Mucosa of rectum (tissue), 2 donors: ENCODE data around the gene COX7A2.

ENCODE experiments used
- H3K27ac ChIP-seq, 2 donors: one replicate each; pipeline ENCODE4 v1.7.0; 2013; ENCODE audit warnings: inconsistent platforms in 2 of 2, low read depth in 2 of 2, low read length in 2 of 2
- H3K27me3 ChIP-seq, 2 donors: one replicate each; pipeline ENCODE4 v1.7.0; 2013; ENCODE audit warnings: low read length in 2 of 2; ENCODE audit not compliant: control insufficient read depth in 2 of 2, insufficient read depth in 2 of 2
- H3K36me3 ChIP-seq, 2 donors: one replicate each; pipeline ENCODE4 v1.7.0; 2013; ENCODE audit warnings: low read length in 2 of 2; ENCODE audit not compliant: control insufficient read depth in 2 of 2, insufficient read depth in 2 of 2
- H3K4me1 ChIP-seq, 2 donors: one replicate each; pipeline ENCODE4 v1.7.0; 2013; ENCODE audit warnings: low read length in 2 of 2, mild to moderate bottlenecking in 1 of 2; ENCODE audit not compliant: control insufficient read depth in 2 of 2, insufficient read depth in 2 of 2
- H3K4me3 ChIP-seq, 2 donors: one replicate each; pipeline ENCODE4 v1.7.0; 2013; ENCODE audit warnings: low read length in 2 of 2
- H3K9ac ChIP-seq, 2 donors: one replicate each; pipeline ENCODE4 v1.7.0; 2013; ENCODE audit warnings: low read length in 2 of 2, low read depth in 1 of 2, mild to moderate bottlenecking in 1 of 2
- H3K9me3 ChIP-seq, 2 donors: one replicate each; pipeline ENCODE4 v1.7.0; 2013; ENCODE audit warnings: low read length in 2 of 2; ENCODE audit not compliant: control insufficient read depth in 2 of 2
- donor health status: healthy.
- donor health status: Normal muscosa, but diverticular disease.

The COX7A2 gene

DNA sequence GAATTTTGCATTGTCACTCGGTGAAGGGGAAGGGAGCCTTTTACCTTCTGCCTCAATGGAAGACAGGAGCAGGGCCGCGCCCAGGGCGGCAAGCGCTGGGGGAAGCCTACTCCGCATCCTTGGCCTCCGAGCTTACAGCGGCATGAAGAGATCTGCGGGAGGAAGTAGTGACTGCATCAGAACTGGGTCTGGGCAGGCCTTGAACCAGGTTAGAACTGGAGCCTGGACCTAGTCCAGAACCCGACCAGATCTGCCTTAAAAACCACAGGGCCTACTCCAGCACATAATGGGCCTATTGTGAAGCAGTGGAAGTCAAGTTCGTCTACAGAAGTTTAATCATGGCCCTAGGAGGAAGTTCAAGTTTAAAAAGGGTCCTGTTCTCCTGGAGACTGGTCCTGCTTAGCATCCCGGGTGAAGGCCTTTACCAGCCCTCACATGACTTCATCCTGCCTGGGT, 40.9 kb downstream of the COX7A2 start:
- Histone ChIP-seq H3K9ac (no peak overlapping the region), H3K27me3 (peaks cover 44 to 50% of the 10 kb centered on the region in 2 donors), H3K4me3 (peak overlapping the region in 1 of 2 donors; percentile 5), H3K9me3 (no peaks in the 10 kb centered on the region), H3K4me1 (peaks cover 6 to 7% of the 10 kb centered on the region in 2 donors), H3K27ac (peak overlapping the region in 1 of 2 donors; percentile 12), H3K36me3 (no peaks in the 10 kb centered on the region)

GRCh38 chr6:75201901-75202672, 41.5 kb downstream of the COX7A2 start:
- Histone ChIP-seq H3K4me3 (peak overlapping the region in 1 of 2 donors; percentile 5), H3K4me1 (peaks cover 5 to 6% of the 10 kb centered on the region in 2 donors), H3K9me3 (no peaks in the 10 kb centered on the region), H3K27me3 (peaks cover 38 to 44% of the 10 kb centered on the region in 2 donors), H3K27ac (no peak overlapping the region), H3K36me3 (no peaks in the 10 kb centered on the region), H3K9ac (no peak overlapping the region)

- Histone ChIP-seq H3K4me3 (no peak overlapping the region), H3K27ac (no peak overlapping the region), H3K9ac (no peak overlapping the region), H3K27me3 (peaks cover 28 to 34% of the 10 kb centered on the region in 2 donors), H3K36me3 (no peaks in the 10 kb centered on the region), H3K9me3 (no peaks in the 10 kb centered on the region), H3K4me1 (peaks cover 0 to 3% of the 10 kb centered on the region in 2 donors)
These were observed 42.6 kb downstream of the COX7A2 start for GRCh38 chr6:75201021-75201420.

- Histone ChIP-seq H3K27ac (no peak overlapping the region), H3K9ac (no peak overlapping the region), H3K4me1 (peaks cover 0 to 3% of the 10 kb centered on the region in 2 donors), H3K27me3 (peaks cover 20 to 24% of the 10 kb centered on the region in 2 donors), H3K4me3 (no peak overlapping the region), H3K9me3 (no peaks in the 10 kb centered on the region), H3K36me3 (no peaks in the 10 kb centered on the region)
These were observed 43.7 kb downstream of the COX7A2 start for GRCh38 chr6:75199889-75200288.

GRCh38 chr6:75196081-75196687, 47.4 kb downstream of the COX7A2 start:
- Histone ChIP-seq H3K4me3 (no peak overlapping the region), H3K9ac (no peak overlapping the region), H3K9me3 (no peaks in the 10 kb centered on the region), H3K27me3 (peaks cover 0 to 1% of the 10 kb centered on the region in 2 donors), H3K36me3 (no peaks in the 10 kb centered on the region), H3K4me1 (no peaks in the 10 kb centered on the region), H3K27ac (no peak overlapping the region)

GRCh38 chr6:75188221-75188925, 55.2 kb downstream of the COX7A2 start:
- Histone ChIP-seq H3K4me3 (no peak overlapping the region), H3K9me3 (no peaks in the 10 kb centered on the region), H3K36me3 (no peaks in the 10 kb centered on the region), H3K9ac (no peak overlapping the region), H3K4me1 (no peaks in the 10 kb centered on the region), H3K27ac (no peak overlapping the region), H3K27me3 (no peaks in the 10 kb centered on the region)
